Ectodermal cell (in vitro differentiated cells): Measurements from ENCODE around the gene CLDN24.

ENCODE experiments used
- H3K27ac ChIP-seq: 2 replicates; pipeline ENCODE4 v1.7.0; 2013; ENCODE audit warnings: mild to moderate bottlenecking, low read depth, low read length; ENCODE audit not compliant: insufficient read depth, poor library complexity, severe bottlenecking
- H3K27me3 ChIP-seq: 2 replicates; pipeline ENCODE4 v1.7.0; 2013; ENCODE audit warnings: mild to moderate bottlenecking, low read length; ENCODE audit not compliant: insufficient read depth, control insufficient read depth, poor library complexity, severe bottlenecking
- H3K36me3 ChIP-seq: one replicate; pipeline ENCODE4 v1.7.0; 2013; ENCODE audit warnings: low read length; ENCODE audit not compliant: control insufficient read depth, insufficient read depth
- H3K4me1 ChIP-seq: one replicate; pipeline ENCODE4 v1.7.0; 2013; ENCODE audit warnings: low read length; ENCODE audit not compliant: control insufficient read depth, insufficient read depth
- H3K4me3 ChIP-seq: 2 replicates; pipeline ENCODE4 v1.7.0; 2013; ENCODE audit warnings: low read depth, low read length, control low read depth; ENCODE audit not compliant: insufficient read depth
- H3K9me3 ChIP-seq: 2 replicates; pipeline ENCODE4 v1.7.0; 2013; ENCODE audit warnings: mild to moderate bottlenecking, low read length, moderate library complexity; ENCODE audit not compliant: control insufficient read depth
- WGBS, 2 experiments: methylation state at CpG; one replicate each; pipeline ENCODE4 v1.1.7; 2013; ENCODE audit warnings: missing lambda C conversion rate in 2 of 2; 5-methylcytosine and 5-hydroxymethylcytosine counted together

CLDN24 gene

GRCh38 chr4:183348136-183348535 lies 25.9 kb upstream of the CLDN24 start:
- Histone ChIP-seq H3K4me3 (no peak overlapping the region), H3K27me3 (no peaks in the 10 kb centered on the region), H3K36me3 (no peaks in the 10 kb centered on the region), H3K27ac (no peak overlapping the region), H3K4me1 (no peaks in the 10 kb centered on the region), H3K9me3 (no peaks in the 10 kb centered on the region)
- WGBS, 2 experiments = 87 to 88% methylated on average over 12 of the region's 12 CpGs

DNA sequence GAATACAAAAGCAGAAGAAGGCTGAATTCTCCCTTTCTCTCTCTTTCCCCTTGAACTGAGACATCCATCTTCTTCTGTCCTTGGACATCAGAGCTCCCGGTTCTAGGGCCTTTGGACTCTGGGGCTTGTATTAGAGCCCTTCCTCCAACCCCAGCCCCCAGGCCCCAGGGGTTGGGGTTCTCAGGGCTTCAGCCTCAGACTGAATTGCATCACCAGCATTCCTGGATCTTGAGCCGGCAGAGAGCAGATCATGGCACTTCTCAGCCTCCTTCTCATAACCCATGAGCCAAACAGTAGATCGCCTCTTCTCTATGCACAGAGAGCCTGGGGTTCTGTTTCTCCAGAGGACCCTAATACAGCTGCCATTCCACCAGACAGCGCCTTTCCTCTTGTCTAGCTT lies 25.3 kb upstream of the CLDN24 start:
- no peaks in the 10 kb centered on the region for H3K27me3 ChIP-seq
- no peak overlapping the region for H3K27ac ChIP-seq
- H3K9me3 ChIP-seq = no peaks in the 10 kb centered on the region
- H3K4me3 ChIP-seq = no peak overlapping the region
- WGBS, 2 experiments = 93 to 95% methylated on average over 4 of the region's 4 CpGs
- H3K4me1 ChIP-seq = no peaks in the 10 kb centered on the region
- no peaks in the 10 kb centered on the region for H3K36me3 ChIP-seq

- WGBS, 2 experiments = 91 to 96% methylated on average over 8 of the region's 8 CpGs
- no peaks in the 10 kb centered on the region for H3K36me3 ChIP-seq
- no peaks in the 10 kb centered on the region for H3K4me1 ChIP-seq
- H3K4me3 ChIP-seq = no peak overlapping the region
- H3K27ac ChIP-seq = no peak overlapping the region
- no peaks in the 10 kb centered on the region for H3K27me3 ChIP-seq
- no peaks in the 10 kb centered on the region for H3K9me3 ChIP-seq
These were observed 24.9 kb upstream of the CLDN24 start for GRCh38 chr4:183347146-183347545.

GRCh38 chr4:183345261-183345660 lies 23.0 kb upstream of the CLDN24 start:
- H3K27ac ChIP-seq = no peak overlapping the region
- 54 to 64% methylated on average over 4 of the region's 4 CpGs for WGBS, 2 experiments

GRCh38 chr4:183344523-183345255 lies 22.5 kb upstream of the CLDN24 start:
- no peak overlapping the region for H3K27ac ChIP-seq
- H3K4me1 ChIP-seq = no peaks in the 10 kb centered on the region
- no peak overlapping the region for H3K4me3 ChIP-seq
- H3K27me3 ChIP-seq = no peaks in the 10 kb centered on the region
- H3K9me3 ChIP-seq = no peaks in the 10 kb centered on the region
- 88 to 89% methylated on average over 15 of the region's 15 CpGs for WGBS, 2 experiments
- no peaks in the 10 kb centered on the region for H3K36me3 ChIP-seq

More at GRCh38 chr4:183345261-183345660, 23.0 kb upstream of the CLDN24 start:
- Histone ChIP-seq H3K4me1 (no peaks in the 10 kb centered on the region), H3K4me3 (no peak overlapping the region), H3K36me3 (no peaks in the 10 kb centered on the region), H3K9me3 (no peaks in the 10 kb centered on the region), H3K27me3 (no peaks in the 10 kb centered on the region)

GRCh38 chr4:183343730-183344129 lies 21.5 kb upstream of the CLDN24 start:
- no peak overlapping the region for H3K27ac ChIP-seq
- no peaks in the 10 kb centered on the region for H3K36me3 ChIP-seq
- H3K27me3 ChIP-seq = no peaks in the 10 kb centered on the region
- H3K4me1 ChIP-seq = no peaks in the 10 kb centered on the region
- no peaks in the 10 kb centered on the region for H3K9me3 ChIP-seq
- WGBS, 2 experiments = 94 to 96% methylated on average over 6 to 7 of the region's 7 CpGs
- H3K4me3 ChIP-seq = no peak overlapping the region

DNA sequence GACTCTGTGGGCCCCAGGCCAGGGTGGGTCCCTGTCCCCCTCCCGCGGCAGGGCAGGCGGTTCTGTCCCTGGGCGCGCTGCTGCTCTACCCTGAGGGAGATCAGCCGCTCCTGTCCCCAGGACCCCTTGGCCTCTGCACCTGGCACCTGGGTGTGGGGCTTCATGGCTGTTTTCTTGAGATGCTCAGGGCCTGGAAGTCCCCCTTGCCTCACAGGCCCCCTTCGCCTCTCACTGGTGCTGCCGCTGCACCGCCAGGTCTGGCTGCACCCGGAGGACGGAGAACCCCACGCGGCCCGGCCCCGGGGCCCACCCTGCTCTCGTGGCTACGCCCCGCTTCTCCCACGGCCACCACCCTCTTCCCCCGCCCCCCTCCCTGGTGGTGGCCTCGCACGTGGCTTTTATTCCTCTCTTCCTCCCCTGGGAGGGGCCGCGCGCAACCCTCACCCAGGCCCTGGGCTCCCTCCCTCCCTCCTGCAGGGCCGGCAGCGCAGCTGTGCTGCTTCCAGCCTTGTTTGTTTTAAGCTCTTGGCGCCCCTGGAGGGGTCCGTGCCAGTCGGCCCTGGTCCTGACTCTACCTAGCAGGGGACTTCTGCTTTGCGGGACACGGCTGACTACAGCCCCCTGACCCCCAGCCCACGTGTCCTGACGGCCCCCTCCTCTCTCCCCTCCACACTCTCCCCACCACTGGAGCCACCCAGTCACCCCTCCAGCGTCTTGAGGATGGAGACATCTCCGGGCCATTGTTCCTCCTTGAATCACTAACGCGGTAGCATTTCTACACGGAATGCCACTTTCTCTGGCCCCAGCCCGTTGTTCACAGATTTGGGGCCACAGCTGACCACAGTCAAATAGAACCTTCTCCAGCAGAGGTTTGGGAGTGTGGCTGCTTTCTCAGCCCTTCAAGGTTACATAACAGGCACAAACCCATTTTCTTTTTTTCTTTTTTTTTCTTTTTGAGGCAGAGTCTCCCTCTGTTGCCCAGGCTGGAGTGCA lies 20.6 kb upstream of the CLDN24 start:
- H3K36me3 ChIP-seq = no peaks in the 10 kb centered on the region
- no peak overlapping the region for H3K27ac ChIP-seq
- no peak overlapping the region for H3K4me3 ChIP-seq
- no peaks in the 10 kb centered on the region for H3K9me3 ChIP-seq
- H3K27me3 ChIP-seq = no peaks in the 10 kb centered on the region
- WGBS, 2 experiments = 88% methylated on average over 39 of the region's 40 CpGs
- no peaks in the 10 kb centered on the region for H3K4me1 ChIP-seq

DNA sequence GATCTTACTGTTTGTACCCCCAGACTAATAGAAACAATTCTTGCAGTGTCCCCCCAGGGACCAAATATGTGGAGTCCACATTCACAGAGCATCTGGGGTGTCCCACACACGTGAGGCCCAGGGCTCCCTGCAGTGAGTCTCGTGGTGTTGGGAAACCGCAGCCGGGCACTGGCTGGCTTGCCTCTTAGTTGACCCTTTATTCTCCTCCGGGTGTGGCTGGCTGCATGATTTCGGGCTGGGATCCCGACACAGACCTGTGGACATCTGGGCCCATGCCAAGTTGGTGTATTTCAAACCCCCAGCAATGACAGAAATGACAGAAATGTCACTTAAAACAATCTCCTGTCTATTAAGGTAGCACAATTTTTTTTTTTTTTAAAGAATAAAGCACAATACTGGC lies 15.6 kb upstream of the CLDN24 start:
- no peaks in the 10 kb centered on the region for H3K4me1 ChIP-seq
- 90 to 93% methylated on average over 7 of the region's 7 CpGs for WGBS, 2 experiments
- no peaks in the 10 kb centered on the region for H3K9me3 ChIP-seq
- no peaks in the 10 kb centered on the region for H3K36me3 ChIP-seq
- no peak overlapping the region for H3K4me3 ChIP-seq
- no peaks in the 10 kb centered on the region for H3K27me3 ChIP-seq
- no peak overlapping the region for H3K27ac ChIP-seq

GRCh38 chr4:183337349-183337748 lies 15.1 kb upstream of the CLDN24 start:
- no peak overlapping the region for H3K27ac ChIP-seq
- H3K36me3 ChIP-seq = no peaks in the 10 kb centered on the region
- 92 to 93% methylated on average over 9 of the region's 9 CpGs for WGBS, 2 experiments
- H3K9me3 ChIP-seq = no peaks in the 10 kb centered on the region
- H3K4me1 ChIP-seq = no peaks in the 10 kb centered on the region
- H3K4me3 ChIP-seq = no peak overlapping the region
- no peaks in the 10 kb centered on the region for H3K27me3 ChIP-seq

DNA sequence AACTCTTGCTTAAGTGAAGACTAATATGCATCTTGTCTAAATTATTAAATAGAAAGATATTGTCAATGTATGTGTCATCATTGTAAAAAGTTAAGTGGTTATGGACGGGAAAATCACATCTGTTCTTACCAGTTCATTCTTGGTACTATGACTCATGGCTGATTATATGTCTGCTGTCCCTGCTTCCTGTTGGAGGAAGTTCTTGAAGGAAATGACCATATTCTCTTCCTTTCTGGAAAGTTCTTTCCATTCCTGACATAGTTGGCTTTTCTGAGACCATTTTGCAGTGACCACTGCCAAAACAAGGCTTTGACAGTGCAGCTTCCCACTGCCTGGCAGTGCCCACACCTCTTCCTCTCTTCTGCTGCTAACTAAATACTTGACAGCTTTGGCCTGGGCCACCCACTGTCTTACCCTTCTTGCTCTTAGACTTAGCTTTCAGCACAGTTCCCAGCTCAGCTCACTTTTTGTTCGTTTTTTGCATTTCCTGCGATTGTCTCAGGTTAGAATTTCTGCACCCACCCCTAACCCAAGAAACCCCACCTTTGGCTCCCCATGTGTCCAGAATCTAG lies 13.2 kb upstream of the CLDN24 start:
- no peak overlapping the region for H3K27ac ChIP-seq

More for the DNA sequence above, 13.2 kb upstream of the CLDN24 start:
- no peaks in the 10 kb centered on the region for H3K4me1 ChIP-seq
- no peaks in the 10 kb centered on the region for H3K27me3 ChIP-seq
- H3K36me3 ChIP-seq = no peaks in the 10 kb centered on the region
- no peak overlapping the region for H3K4me3 ChIP-seq
- 92 to 94% methylated on average over 3 of the region's 3 CpGs for WGBS, 2 experiments
- no peaks in the 10 kb centered on the region for H3K9me3 ChIP-seq
